Measurements from ENCODE around the gene LDLRAD1.

DNA sequence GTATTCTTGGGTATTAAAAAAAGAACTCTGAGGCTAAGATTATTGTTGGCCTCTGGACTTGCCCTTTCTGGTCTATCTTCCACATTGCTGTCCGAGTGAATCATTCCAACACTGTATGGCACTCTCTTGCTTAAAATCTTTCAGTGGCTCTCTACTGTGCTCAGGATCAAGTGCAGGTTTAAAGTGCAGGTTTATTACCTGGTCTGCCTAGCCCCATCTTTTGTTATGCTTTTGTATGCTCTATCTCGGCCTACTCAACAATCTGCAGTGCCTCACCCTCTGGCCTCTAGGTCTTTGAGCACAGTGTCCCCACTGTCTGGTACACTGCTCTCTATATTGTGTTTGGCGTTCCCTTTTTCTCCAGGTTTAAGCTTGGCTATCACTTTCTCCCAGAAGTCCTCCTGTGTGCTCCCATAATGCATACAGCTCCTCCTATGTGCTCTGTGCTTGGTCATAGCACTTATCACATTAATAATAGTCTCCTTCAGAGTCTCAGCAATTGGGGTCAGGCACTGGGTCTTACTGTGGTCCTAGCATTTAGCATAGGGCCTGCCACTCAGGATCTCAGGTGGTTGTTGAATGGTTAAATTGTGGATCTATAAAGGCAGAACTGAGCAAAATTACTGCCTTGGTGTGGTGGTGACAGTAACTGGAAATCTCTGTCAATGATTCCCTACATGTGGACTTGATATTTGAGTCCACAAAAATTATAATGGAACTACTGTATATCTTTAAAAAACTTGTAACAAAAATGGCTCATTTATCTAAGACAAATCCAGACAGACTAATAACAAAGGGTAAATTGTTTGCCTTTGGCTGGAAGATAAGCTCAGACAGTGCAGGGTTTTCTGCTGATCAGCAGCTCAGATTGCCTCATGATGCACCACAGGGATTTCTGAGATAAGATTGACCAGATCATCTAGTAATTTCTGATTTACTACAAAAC, 10.6 kb upstream of the LDLRAD1 start:
- TF ChIP-seq, protein P1, sequence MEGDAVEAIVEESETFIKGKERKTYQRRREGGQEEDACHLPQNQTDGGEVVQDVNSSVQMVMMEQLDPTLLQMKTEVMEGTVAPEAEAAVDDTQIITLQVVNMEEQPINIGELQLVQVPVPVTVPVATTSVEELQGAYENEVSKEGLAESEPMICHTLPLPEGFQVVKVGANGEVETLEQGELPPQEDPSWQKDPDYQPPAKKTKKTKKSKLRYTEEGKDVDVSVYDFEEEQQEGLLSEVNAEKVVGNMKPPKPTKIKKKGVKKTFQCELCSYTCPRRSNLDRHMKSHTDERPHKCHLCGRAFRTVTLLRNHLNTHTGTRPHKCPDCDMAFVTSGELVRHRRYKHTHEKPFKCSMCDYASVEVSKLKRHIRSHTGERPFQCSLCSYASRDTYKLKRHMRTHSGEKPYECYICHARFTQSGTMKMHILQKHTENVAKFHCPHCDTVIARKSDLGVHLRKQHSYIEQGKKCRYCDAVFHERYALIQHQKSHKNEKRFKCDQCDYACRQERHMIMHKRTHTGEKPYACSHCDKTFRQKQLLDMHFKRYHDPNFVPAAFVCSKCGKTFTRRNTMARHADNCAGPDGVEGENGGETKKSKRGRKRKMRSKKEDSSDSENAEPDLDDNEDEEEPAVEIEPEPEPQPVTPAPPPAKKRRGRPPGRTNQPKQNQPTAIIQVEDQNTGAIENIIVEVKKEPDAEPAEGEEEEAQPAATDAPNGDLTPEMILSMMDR (IDR thresholded peaks at IDR 0.05): no peak
- no peak for TF ChIP-seq POLR2A (IDR thresholded peaks at IDR 0.05)
